ENCODE results near the gene SUN1. TPM values are rescaled to one million over a fixed set of nuclear protein-coding genes. Genes with fewer than 3 reads are reported as not detected.
A peak's percentile ranks its signal among the peaks of the same experiment; 100 is the strongest.

SUN1 gene
- total and polyA plus RNA-seq, 9 of the 15 experiments (the other 6 are each of a cell fraction or from before 2014, with no cell fraction given) = 36.8 to 132 (median 62.3) TPM

GRCh38 chr7:831596-832166 is 595 bp upstream of the SUN1 start (continued):
- TF ChIP-seq ZNF644 (tag; IDR thresholded peaks at IDR 0.05; ENCODE audit: low read depth) (no peak), DPF2 (IDR thresholded peaks at IDR 0.05) (peak; percentile 94), POLR2H (tag; IDR thresholded peaks at IDR 0.05; ENCODE audit: low read depth) (no peak), PRPF4 (IDR thresholded peaks at IDR 0.05; ENCODE audit: insufficient read depth, low read depth, low read length, poor library complexity, severe bottlenecking) (no peak), HNRNPUL1 (IDR thresholded peaks at IDR 0.05; ENCODE audit: low read length) (no peak), SRSF9 (IDR thresholded peaks at IDR 0.05; ENCODE audit: borderline replicate concordance, low read depth, low read length) (no peak), LEF1 (IDR thresholded peaks at IDR 0.05) (peak; percentile 86), FOXA3 (CRISPR knock-in tag; conservative IDR thresholded peaks at IDR 0.05 in 1 of 2, IDR thresholded peaks at IDR 0.05 in 1 of 2) (no peak), CBX8 (IDR thresholded peaks at IDR 0.05; ENCODE audit: borderline replicate concordance, extremely low read depth, low read depth, low read length, poor library complexity, severe bottlenecking) (no peak), KDM2B (CRISPR knock-in tag; IDR thresholded peaks at IDR 0.05) (no peak), SAFB2 (IDR thresholded peaks at IDR 0.05; ENCODE audit: borderline replicate concordance, low read depth, low read length, severe bottlenecking) (no peak), IRF9 (tag; IDR thresholded peaks at IDR 0.05) (no peak), ZFP30 (CRISPR knock-in tag; IDR thresholded peaks at IDR 0.05; ENCODE audit: borderline replicate concordance) (no peak), FOXA1 (IDR thresholded peaks at IDR 0.05; ENCODE audit: borderline replicate concordance) (no peak), CLOCK (CRISPR knock-in tag; IDR thresholded peaks at IDR 0.05; ENCODE audit: borderline replicate concordance) (no peak), MAFK (IDR thresholded peaks at IDR 0.05; ENCODE audit: low read length) (0 out of 2 replicates have a peak, but pooled peaks have one; percentile 6), NONO (IDR thresholded peaks at IDR 0.05; ENCODE audit: low read depth in 2 of 2, low read length in 1 of 2) (no peak), MAFG (tag; conservative IDR thresholded peaks at IDR 0.05) (peak; percentile 56), GTF2E2 (tag; IDR thresholded peaks at IDR 0.05) (no peak), NCOR1 (IDR thresholded peaks at IDR 0.05) (peak; percentile 46; the same call in 1 of the 2 replicates), ZNF175 (CRISPR knock-in tag; IDR thresholded peaks at IDR 0.05; ENCODE audit: low read depth) (peak; percentile 29; the same call in 1 of the 2 replicates), NCOA4 (IDR thresholded peaks at IDR 0.05; ENCODE audit: partially characterized antibody) (no peak), NFE2 (IDR thresholded peaks at IDR 0.05; ENCODE audit: low read depth) (peak; percentile 54; the same call in 1 of the 2 replicates), ZNF507 (tag; conservative IDR thresholded peaks at IDR 0.05) (no peak), HDAC1 (IDR thresholded peaks at IDR 0.05) (no peak), ZBTB7A (IDR thresholded peaks at IDR 0.05; ENCODE audit: borderline replicate concordance, control insufficient read depth, low read depth, low read length) (no peak), BRD4 (IDR thresholded peaks at IDR 0.05) (no peak)
